ENCODE results near the gene ACAP1. TPM values are rescaled to one million over a fixed set of nuclear protein-coding genes. Genes with fewer than 3 reads are reported as not detected.
A peak's percentile ranks its signal among the peaks of the same experiment; 100 is the strongest.

Gene ACAP1
- total and polyA plus RNA-seq, 9 of the 15 experiments (the other 6 are each of a cell fraction or from before 2014, with no cell fraction given) = 0.15 to 8.5 (median 2.4) TPM

- TF ChIP-seq USF1 (CRISPR knock-in tag; IDR thresholded peaks at IDR 0.05) = no peak
- TF ChIP-seq, protein P1, sequence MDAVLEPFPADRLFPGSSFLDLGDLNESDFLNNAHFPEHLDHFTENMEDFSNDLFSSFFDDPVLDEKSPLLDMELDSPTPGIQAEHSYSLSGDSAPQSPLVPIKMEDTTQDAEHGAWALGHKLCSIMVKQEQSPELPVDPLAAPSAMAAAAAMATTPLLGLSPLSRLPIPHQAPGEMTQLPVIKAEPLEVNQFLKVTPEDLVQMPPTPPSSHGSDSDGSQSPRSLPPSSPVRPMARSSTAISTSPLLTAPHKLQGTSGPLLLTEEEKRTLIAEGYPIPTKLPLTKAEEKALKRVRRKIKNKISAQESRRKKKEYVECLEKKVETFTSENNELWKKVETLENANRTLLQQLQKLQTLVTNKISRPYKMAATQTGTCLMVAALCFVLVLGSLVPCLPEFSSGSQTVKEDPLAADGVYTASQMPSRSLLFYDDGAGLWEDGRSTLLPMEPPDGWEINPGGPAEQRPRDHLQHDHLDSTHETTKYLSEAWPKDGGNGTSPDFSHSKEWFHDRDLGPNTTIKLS (IDR thresholded peaks at IDR 0.05; ENCODE audit: borderline replicate concordance, low read depth) = peak; percentile 76; the same call in 1 of the 2 replicates
- no peak for TF ChIP-seq HNRNPH1 (optimal IDR thresholded peaks at IDR 0.05; ENCODE audit: low read depth, low read length)
- no peak for TF ChIP-seq RCOR1 (IDR thresholded peaks at IDR 0.05; ENCODE audit: borderline replicate concordance in 1 of 2, low read depth in 2 of 2, low read length in 2 of 2)
- TF ChIP-seq, protein P2, sequence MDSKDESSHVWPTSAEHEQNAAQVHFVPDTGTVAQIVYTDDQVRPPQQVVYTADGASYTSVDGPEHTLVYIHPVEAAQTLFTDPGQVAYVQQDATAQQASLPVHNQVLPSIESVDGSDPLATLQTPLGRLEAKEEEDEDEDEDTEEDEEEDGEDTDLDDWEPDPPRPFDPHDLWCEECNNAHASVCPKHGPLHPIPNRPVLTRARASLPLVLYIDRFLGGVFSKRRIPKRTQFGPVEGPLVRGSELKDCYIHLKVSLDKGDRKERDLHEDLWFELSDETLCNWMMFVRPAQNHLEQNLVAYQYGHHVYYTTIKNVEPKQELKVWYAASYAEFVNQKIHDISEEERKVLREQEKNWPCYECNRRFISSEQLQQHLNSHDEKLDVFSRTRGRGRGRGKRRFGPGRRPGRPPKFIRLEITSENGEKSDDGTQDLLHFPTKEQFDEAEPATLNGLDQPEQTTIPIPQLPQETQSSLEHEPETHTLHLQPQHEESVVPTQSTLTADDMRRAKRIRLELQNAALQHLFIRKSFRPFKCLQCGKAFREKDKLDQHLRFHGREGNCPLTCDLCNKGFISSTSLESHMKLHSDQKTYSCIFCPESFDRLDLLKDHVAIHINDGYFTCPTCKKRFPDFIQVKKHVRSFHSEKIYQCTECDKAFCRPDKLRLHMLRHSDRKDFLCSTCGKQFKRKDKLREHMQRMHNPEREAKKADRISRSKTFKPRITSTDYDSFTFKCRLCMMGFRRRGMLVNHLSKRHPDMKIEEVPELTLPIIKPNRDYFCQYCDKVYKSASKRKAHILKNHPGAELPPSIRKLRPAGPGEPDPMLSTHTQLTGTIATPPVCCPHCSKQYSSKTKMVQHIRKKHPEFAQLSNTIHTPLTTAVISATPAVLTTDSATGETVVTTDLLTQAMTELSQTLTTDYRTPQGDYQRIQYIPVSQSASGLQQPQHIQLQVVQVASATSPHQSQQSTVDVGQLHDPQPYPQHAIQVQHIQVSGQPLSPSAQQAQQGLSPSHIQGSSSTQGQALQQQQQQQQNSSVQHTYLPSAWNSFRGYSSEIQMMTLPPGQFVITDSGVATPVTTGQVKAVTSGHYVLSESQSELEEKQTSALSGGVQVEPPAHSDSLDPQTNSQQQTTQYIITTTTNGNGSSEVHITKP (IDR thresholded peaks at IDR 0.05; ENCODE audit: partially characterized antibody) = no peak
- TF ChIP-seq XRCC3 (IDR thresholded peaks at IDR 0.05) = no peak
- no peak for TF ChIP-seq FIP1L1 (IDR thresholded peaks at IDR 0.05; ENCODE audit: low read depth, low read length, poor library complexity, severe bottlenecking)
- no peak for TF ChIP-seq GATAD2B (IDR thresholded peaks at IDR 0.05; ENCODE audit: borderline replicate concordance)
- TF ChIP-seq, protein P3, sequence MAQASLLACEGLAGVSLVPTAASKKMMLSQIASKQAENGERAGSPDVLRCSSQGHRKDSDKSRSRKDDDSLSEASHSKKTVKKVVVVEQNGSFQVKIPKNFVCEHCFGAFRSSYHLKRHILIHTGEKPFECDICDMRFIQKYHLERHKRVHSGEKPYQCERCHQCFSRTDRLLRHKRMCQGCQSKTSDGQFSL (CRISPR knock-in tag; IDR thresholded peaks at IDR 0.05) = no peak
- TF ChIP-seq, protein P3 (tag; IDR thresholded peaks at IDR 0.05) = no peak
- TF ChIP-seq SRSF3 (IDR thresholded peaks at IDR 0.05; ENCODE audit: insufficient read depth, low read length) = no peak
- no peak for TF ChIP-seq E2F3 (CRISPR knock-in tag; IDR thresholded peaks at IDR 0.05)
- TF ChIP-seq KLF16 (IDR thresholded peaks at IDR 0.05) = no peak
- TF ChIP-seq SP2 (IDR thresholded peaks at IDR 0.05; ENCODE audit: extremely low read depth, low read depth, low read length, poor library complexity, severe bottlenecking) = peak; percentile 80
- TF ChIP-seq ZNF511 (CRISPR knock-in tag; IDR thresholded peaks at IDR 0.05) = no peak; the same call in 1 of the 2 replicates
- no peak for TF ChIP-seq YBX1 (IDR thresholded peaks at IDR 0.05)
- 0 out of 4 replicates have a peak, but pooled peaks of 1 of the 2 experiments have one; percentile 3 for TF ChIP-seq ARNT (IDR thresholded peaks at IDR 0.05)
- TF ChIP-seq DNMT1 (IDR thresholded peaks at IDR 0.05) = no peak
- TF ChIP-seq RBFOX2 (IDR thresholded peaks at IDR 0.05; ENCODE audit: low read depth, low read length) = peak; percentile 81
- TF ChIP-seq PTTG1 (tag; IDR thresholded peaks at IDR 0.05; ENCODE audit: low read depth) = no peak
- TF ChIP-seq PYGO2 (tag; IDR thresholded peaks at IDR 0.05) = no peak
These were observed 29.2 kb upstream of the ACAP1 start, which contains the start of gene EIF5A (continued) for GRCh38 chr17:7306911-7307685.

All from K562 (cell line).